ENCODE measurements around the gene LSM7. TPM values are rescaled to one million over a fixed set of nuclear protein-coding genes. Genes with fewer than 3 reads are reported as not detected.

The LSM7 gene
- total and polyA plus RNA-seq, 9 of the 15 experiments (the other 6 are each of a cell fraction or from before 2014, with no cell fraction given): 40.5 to 690 (median 265) TPM

DNA sequence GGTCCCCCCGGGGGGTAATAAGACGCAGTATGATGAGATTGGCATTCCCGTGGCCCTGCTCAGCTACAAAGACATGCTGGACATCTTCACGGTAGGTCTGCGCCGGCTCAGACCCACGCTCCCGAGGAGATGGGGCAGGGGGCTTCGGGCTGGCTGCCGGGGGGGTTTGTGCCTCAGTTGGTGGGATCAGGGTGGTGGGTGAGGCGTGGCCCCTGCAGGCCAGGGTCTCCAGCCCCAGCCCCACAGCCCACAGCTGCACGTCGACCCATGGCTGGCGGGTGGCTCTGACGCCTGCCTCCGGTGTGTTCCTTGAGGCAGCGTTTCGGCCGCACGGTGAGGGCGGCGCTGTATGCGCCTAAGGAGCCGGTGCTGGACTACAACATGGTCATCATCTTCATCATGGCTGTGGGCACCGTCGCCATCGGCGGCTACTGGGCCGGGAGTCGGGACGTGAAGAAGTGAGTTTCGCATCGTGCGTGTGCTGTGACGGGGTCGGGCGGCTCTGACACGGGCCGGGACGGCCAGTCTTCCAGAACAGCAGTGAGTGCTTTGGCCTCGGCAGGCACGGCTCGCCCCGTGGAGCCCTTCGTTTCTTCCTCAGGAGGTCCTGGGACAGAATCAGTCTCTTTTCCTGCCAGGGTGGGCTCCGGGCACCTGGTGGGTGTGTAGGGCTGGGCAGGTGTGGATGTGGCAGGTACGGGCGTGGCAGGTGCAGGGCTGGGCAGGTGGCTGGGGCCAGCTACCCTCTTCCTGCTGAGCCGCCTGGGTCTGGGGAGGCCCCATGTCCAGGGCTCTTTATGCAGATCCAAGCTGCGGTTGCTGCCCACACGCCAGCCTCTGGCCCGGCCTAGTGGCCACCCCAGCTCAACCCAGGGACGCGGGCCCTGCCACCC, 10.6 kb upstream of the LSM7 start:
- peaks cover 5 to 75% of the 10 kb centered on the region in 2 experiments; a peak in 3 of 5 replicates for H3K4me1 ChIP-seq (replicated peaks in 1 of 2; ENCODE audit: control insufficient read depth in 2 of 2, insufficient read depth in 2 of 2, low read length in 2 of 2)
- intact Hi-C loops (cut with micrococcal nuclease): no loop called here
- no peak overlapping the region for H3K4me3 ChIP-seq
- no peak for TF ChIP-seq FOXK2 (conservative IDR thresholded peaks at IDR 0.05 in 1 of 2, IDR thresholded peaks at IDR 0.05 in 1 of 2; ENCODE audit: low read depth in 2 of 2)
- peak; percentile 30; the same call in 1 of the 2 replicates for TF ChIP-seq RBFOX2 (IDR thresholded peaks at IDR 0.05; ENCODE audit: low read depth, low read length)
- TF ChIP-seq, protein P1, sequence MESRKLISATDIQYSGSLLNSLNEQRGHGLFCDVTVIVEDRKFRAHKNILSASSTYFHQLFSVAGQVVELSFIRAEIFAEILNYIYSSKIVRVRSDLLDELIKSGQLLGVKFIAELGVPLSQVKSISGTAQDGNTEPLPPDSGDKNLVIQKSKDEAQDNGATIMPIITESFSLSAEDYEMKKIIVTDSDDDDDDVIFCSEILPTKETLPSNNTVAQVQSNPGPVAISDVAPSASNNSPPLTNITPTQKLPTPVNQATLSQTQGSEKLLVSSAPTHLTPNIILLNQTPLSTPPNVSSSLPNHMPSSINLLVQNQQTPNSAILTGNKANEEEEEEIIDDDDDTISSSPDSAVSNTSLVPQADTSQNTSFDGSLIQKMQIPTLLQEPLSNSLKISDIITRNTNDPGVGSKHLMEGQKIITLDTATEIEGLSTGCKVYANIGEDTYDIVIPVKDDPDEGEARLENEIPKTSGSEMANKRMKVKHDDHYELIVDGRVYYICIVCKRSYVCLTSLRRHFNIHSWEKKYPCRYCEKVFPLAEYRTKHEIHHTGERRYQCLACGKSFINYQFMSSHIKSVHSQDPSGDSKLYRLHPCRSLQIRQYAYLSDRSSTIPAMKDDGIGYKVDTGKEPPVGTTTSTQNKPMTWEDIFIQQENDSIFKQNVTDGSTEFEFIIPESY (CRISPR knock-in tag; IDR thresholded peaks at IDR 0.05): 0 out of 2 replicates have a peak, but pooled peaks have one; percentile 47
- ChIA-PET POLR2A (no interaction called here), CTCF (ENCODE audit: low intra/inter-chr PET ratio) (no interaction called here)
- in situ Hi-C loops (cut with MboI): no loop called here
- H4K20me1 ChIP-seq (replicated peaks; ENCODE audit: control insufficient read depth, insufficient read depth, low read length): no peaks in the 10 kb centered on the region
- peaks cover 44% of the 10 kb centered on the region; the same call in 2 of the 3 replicates for H3K36me3 ChIP-seq (ENCODE audit: control insufficient read depth, insufficient read depth, low read length)
- H3K27ac ChIP-seq (ENCODE audit: extremely low read depth, low read depth, low read length): no peak overlapping the region
- H3K27me3 ChIP-seq (ENCODE audit: control insufficient read depth in 2 of 2, insufficient read depth in 2 of 2, low read length in 2 of 2): no peaks in the 10 kb centered on the region
- peaks cover 30% of the 10 kb centered on the region for H3K79me2 ChIP-seq (ENCODE audit: control insufficient read depth, insufficient read depth, low read length)
- no peak overlapping the region for H3K4me2 ChIP-seq (ENCODE audit: insufficient read depth, low read length)
- no peak for ATAC-seq
- WGBS (ENCODE audit: insufficient coverage, low coverage, missing lambda C conversion rate): 96% methylated on average over 30 of the region's 54 CpGs
- no peak for FAIRE-seq
- BruUV-seq (replicated peaks): no TSS peak
- H2AFZ ChIP-seq (ENCODE audit: low read depth, low read length): no peak overlapping the region
- H3K9me3 ChIP-seq (replicated peaks; ENCODE audit: control insufficient read depth, insufficient read depth, low read depth, low read length): peaks cover 2% of the 10 kb centered on the region
- H3K9me1 ChIP-seq (ENCODE audit: control insufficient read depth, insufficient read depth, low read length): no peaks in the 10 kb centered on the region
- H3K9ac ChIP-seq (ENCODE audit: insufficient read depth in 1 of 2, low read depth in 2 of 2, low read length in 2 of 2): 0 out of 4 replicates have a peak overlapping the region, but pooled peaks of 1 of the 2 experiments have one; percentile 35
- DNase-seq (ENCODE audit: extremely low read depth in 1 of 4, low spot score in 3 of 4): no peak

Measured in K562 (cell line).